ENCODE measurements around the gene BCL3.
"Not testable (repeated sequence)": the region's sequence is repeated elsewhere in the genome, so short reads cannot be mapped to it uniquely, and the experiment has no call there.

BCL3 gene, protein sequence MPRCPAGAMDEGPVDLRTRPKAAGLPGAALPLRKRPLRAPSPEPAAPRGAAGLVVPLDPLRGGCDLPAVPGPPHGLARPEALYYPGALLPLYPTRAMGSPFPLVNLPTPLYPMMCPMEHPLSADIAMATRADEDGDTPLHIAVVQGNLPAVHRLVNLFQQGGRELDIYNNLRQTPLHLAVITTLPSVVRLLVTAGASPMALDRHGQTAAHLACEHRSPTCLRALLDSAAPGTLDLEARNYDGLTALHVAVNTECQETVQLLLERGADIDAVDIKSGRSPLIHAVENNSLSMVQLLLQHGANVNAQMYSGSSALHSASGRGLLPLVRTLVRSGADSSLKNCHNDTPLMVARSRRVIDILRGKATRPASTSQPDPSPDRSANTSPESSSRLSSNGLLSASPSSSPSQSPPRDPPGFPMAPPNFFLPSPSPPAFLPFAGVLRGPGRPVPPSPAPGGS

DNA sequence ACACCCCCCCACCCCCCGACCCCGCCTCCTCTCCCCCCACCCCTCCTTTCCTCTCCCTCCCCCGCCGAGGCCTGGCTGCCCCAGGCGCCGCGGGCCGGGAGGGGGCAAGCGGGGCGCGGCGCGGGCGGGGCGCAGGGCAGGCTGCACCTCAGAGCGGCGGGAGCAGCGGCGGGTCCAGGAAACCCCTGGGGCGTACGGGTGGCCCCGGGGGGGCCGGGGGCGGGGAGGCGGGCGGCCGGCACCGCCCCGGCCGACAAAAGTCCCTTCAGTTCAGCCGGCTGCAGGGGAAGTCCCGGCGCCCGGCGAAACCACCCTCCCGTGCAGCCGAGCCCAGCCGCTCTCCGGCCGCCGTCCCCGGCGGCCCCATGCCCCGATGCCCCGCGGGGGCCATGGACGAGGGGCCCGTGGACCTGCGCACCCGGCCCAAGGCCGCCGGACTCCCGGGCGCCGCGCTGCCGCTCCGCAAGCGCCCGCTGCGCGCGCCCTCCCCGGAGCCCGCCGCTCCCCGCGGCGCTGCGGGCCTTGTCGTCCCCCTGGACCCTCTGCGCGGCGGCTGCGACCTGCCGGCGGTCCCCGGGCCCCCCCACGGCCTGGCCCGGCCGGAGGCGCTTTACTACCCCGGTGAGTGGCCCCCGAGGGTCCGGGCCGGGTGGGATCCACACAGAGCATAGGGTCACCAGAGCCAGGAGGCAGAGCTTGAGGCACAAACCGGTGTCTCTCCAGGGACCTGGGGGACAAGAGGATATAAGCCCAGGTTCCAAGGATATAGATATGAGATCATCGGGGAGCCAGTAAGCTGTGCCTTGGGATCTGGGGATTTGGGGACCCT lies at the start of gene BCL3:
BCL3 (plus strand) TSS at position 283 of the 829 bp plus-strand sequence; CDS start at position 366, 83 bp downstream.
- DNase-seq = no peak

DNA sequence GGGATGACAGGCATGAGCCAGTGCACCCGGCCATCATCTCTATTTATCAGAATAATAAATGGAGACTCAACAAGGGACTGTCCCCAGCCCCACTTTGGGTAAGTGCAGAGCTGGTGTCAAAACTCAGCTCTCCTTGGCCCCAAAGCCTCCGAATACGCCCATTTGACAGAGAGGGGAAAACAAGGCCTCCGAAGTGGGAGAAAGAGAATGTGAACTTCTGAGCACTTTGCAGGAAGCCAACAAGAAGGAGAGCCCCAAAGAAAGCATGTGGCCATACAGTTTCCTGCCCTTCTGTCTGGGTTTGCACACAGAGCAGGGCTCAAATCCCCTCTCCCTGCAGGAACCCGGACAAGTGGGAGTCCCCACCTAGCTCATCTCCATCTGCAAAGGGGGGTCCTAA lies 48.0 kb upstream of the BCL3 start:
- DNase-seq = no peak

DNA sequence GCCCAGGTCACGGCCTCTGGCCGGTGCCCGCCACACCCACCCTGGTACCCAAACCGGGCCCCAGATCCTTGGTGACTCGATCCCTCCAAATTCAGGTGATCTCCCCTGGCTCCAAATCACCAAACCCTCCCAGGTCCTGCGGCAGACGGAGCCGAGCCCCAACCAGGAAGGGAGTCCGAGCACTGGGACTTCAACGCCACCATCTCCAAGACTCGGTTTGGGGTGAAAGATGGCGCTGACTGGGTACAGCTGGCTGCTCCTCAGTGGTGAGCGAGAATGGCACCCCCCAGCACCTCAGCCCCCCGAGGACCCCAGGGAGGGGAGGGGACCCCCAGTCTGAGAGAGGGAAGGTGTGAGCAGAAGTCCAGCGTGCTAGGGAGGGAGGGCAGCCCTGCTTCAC lies 47.3 kb upstream of the BCL3 start:
- no peak for DNase-seq

DNA sequence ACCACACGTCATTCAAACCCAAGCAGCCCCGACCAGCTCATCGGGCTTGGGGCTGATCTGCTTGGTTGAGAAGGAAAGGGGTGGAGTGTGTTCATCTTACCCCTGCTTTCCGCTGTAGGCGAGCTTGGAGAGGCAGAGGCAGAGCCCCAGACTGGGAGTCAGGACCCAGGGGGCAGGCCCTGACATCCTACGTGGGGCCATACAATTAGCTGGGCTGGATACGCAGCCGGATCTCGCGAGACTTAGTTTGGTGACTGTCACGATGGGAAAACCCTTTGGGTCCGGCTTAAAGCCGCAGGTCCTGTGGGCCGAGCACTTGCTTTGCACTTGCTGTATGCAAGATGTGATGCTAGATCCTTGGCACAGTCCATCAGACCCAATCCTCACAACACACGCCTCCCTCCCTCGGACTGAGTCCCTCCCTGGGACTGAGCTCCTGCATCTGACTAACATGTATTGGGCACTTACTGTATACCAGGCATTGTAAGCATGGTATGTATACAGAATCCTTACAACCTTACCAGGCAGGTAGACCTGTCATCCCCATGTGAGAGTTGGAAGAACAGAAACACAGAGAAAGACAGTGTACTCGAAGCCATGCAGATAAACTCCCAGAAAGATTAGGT lies 45.8 kb upstream of the BCL3 start:
- DNase-seq = no peak

DNA sequence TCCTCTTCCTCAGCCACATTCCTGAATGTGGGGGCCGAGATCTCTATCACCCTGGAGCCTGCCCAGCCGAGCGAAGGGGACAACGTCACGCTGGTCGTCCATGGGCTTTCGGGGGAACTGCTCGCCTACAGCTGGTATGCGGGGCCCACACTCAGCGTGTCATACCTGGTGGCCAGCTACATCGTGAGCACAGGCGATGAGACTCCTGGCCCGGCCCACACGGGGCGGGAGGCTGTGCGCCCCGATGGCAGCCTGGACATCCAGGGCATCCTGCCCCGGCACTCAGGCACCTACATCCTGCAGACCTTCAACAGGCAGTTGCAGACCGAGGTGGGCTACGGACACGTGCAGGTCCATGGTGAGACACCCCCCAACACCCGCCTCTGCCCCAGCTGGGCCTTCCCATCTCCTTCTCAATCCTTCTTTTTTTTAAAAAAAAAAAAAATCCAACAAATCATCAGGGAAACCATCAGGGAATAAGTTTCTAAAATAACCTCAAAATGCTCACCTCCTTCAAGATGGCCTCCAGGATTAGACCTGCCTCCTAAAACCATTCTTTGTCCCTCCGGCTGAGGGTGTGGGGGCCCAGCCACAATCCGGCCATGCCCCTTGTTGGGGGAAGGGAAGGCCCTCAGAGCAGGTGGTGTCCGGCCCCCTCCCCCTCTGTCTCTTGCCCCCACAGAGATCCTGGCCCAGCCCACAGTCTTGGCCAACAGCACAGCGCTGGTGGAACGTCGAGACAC lies 45.0 kb upstream of the BCL3 start:
- no peak for DNase-seq

DNA sequence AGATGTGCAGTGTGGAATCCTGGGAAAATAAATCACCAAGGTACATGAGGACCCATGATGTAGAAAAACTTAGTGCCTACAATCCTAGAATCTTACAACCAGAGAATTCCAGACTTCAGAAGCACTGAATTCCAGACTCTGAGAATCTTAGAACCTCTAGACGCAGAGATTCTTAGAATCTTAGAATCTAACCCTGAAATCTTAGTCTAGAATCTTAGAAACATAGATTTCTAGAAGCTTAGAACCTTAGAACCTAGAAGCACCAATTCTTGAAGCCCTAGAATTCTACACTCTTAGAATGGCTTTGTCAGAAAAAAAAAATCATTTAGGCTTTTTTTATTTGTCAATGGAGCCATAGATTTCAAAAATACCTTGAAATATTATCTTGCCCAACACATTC lies 43.5 kb upstream of the BCL3 start:
- no peak for DNase-seq

DNA sequence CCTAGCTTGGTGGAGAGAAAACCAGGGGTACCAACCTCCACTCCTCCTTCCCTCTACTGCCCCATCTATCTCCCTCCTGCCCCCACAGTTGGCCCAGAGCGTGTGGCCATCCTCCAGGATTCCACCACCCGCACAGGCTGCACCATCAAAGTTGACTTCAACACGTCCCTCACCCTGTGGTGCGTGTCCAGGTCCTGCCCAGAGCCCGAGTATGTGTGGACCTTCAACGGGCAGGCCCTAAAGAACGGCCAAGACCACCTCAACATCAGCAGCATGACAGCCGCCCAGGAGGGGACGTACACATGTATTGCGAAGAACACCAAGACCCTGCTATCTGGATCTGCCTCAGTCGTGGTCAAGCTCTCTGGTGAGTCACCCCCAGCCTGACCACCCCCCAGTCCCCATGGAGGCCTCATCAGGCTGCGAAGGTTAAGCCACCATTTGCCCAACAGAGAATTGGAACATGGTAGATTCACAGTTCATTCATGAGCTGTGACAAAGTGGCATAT lies 43.0 kb upstream of the BCL3 start:
- DNase-seq = no peak

DNA sequence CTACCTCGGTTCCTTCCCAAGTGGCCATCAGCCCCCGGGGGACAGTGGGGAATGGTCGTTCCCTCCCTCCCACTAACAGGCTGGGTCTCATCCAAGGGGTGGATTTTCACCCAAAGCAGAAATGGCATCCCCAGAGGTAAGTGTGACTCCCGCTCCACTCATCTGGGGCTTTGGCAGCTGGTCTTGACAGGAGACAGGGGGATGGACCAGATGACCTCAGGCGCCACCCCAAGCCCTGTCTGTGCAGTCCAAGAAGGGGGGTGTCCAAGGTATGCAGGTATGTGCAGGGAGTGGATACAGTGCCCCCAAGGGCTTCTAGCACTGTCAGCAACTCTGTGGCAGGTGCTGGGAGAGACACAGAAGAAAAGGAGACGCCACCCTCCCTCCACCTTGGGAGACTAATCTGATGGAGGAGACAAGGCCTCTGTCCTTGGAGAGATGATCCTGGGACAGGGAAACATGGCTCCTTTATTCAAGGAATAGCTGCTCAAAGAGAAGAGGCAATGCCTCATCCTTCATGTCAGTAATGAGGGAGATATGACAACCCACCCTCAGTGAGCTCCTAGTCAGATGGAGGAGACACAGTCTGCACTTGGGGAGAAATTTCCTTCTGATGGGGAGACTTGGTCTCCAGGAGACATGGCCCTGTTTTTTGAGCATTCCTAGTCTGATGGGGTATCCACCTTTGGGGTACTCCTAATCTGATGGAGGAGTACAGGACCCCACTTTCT lies 41.8 kb upstream of the BCL3 start:
- DNase-seq = no peak

DNA sequence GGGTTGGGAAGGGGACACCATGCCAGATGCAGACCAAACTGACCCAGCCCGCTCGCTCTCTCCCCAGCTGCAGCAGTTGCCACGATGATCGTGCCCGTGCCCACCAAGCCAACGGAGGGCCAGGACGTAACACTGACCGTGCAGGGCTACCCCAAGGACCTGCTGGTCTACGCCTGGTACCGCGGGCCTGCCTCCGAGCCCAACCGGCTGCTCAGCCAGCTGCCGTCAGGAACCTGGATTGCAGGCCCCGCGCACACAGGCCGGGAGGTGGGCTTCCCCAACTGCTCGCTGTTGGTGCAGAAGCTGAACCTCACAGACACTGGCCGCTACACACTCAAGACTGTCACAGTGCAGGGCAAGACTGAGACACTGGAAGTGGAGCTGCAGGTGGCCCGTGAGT lies 40.7 kb upstream of the BCL3 start:
- no peak for DNase-seq

DNA sequence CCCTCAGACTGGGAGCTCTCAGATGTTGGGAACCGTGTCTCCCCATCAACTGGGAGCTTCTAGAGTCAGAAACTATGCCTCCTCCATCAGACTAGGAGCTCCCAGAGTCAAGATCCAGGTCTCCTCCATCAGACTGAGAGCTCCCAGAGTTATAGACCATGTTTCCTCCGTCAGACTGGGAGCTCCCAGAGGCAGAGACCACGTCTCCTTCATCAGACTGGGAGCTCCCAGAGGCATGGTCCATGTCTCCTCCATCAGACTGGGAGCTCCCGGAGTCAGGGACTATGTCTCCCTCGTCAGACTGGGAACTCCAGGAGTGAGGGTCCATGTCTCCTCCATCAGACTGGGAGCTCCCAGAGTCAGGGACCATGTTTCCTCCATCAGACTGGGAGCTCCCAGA lies 39.6 kb upstream of the BCL3 start:
- DNase-seq = no peak

DNA sequence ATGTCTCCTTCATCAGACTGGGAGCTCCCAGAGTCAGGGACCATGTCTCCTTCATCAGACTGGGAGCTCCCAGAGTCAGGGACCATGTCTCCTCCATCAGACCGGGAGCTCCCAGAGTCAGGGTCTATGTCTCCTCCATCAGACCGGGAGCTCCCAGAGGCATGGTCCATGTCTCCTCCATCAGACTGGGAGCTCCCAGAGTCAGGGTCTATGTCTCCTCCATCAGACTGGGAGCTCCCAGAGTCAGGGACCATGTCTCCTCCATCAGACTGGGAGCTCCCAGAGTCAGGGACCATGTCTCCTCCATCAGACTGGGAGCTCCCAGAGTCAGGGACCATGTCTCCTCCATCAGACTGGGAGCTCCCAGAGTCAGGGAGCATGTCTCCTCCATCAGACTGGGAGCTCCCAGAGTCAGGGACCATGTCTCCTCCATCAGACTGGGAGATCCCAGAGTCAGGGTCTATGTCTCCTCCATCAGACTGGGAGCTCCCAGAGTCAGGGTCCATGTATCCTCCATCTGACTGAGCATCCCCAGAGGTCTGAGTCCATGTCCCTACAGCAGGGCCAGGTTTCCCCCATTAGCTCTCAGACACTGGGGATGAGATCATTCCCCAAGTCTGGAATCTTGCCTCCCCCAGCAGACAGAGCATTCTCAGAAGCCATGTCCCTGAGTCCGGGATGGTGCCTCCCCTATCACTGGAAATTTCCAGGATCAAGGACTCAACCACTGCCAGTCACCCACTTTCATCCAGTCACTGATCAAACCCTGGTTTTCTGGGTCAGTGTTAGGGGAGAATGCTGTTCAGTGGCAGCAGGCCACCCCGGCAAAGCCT lies 38.9 kb upstream of the BCL3 start:
- not testable (repeated sequence) for DNase-seq

DNA sequence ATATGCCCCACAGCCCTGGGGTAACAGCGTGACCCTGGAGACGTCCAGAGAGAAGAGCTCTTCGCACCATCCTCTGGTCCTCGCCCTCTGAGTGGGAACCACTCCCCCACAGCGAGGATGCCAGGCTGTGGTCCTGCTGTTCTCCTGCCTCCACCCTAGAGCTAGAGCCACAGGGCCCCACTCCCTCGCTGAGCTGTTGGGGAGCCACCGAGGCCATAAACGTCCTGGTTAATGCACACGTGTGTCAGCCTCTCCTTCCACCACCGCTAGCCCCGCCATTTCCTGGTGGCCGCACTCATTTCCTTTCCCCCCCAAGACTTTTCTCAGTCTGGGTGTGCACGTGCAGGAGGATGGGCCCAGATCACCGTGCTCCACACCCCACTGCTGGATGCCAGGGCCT lies 38.0 kb upstream of the BCL3 start:
- no peak for DNase-seq

DNA sequence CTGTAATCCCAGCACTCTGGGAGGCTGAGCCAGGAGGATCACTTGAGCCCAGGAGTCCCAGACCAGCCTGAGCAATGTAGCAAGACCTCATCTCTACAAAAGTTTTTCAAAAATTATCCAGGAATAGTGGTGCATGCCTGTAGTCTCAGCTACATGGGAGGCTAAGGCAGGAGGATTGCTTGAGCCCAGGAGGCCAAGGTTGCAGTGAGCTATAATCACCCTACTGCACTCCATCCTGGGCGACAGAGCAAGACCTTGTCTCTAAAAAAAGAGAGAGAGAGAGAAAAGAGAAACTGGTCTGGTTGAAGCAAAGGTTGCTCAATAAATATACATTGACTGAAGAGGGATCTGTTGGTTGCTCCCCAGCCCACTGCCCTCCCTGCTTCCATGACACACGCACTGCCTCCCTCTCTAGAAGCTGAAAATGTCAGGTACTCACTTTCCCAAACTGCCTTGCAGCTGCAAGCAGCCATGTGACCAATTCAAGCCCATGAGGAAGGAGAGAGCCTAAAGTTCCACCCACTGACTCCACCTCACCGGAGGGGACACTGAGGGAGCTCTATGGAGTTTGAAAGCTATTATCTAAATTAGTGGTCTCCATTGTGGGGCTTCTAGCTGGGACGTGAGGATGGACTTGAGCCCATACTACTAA lies 35.5 kb upstream of the BCL3 start:
- DNase-seq = no peak

DNA sequence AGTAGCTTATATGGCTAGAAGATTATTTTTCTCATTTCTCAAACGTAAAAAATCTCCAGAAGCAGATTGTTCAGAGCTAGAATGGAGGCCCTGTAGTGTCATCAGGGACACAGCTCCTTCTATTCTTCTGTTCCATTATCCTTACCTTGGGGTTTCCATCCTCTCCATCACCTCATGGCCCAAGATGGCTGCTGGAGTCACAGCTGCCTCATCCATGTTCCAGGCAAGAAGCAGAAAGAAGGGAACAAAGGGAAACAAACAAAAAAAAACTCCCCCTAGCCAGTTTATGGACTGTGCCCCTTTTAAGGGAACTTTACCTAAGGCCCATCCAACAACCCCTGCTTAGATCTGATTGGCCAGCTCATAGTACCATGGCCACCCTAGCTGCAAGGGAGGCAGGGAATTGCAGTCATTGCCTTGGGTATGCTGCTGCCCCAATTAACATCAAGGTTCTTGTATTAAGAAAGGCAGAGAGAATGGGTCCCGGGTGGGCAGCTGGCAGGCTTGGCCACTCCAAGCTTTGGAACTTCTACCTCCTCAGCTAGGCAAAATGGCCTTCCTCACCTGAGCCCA lies 33.8 kb upstream of the BCL3 start:
- no peak for DNase-seq

DNA sequence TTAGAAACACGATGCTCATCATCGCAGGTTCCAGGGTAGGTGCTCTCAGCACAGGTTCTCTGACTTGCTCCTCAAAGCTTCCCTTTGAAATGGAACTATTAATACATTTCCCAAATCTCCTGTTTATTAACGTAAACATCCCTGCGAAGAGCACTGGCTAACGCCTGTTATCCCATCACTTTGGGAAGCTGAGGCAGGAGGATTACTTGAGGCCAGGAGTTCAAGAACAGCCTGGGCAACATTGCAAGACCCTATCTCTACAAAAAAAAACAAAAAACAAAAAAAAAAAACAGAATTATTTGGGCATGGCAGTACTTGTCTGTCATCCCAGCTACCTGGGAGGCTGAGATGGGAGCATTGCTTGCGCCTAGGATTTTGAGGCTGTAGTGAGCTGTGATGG lies 30.9 kb upstream of the BCL3 start:
- DNase-seq = no peak

DNA sequence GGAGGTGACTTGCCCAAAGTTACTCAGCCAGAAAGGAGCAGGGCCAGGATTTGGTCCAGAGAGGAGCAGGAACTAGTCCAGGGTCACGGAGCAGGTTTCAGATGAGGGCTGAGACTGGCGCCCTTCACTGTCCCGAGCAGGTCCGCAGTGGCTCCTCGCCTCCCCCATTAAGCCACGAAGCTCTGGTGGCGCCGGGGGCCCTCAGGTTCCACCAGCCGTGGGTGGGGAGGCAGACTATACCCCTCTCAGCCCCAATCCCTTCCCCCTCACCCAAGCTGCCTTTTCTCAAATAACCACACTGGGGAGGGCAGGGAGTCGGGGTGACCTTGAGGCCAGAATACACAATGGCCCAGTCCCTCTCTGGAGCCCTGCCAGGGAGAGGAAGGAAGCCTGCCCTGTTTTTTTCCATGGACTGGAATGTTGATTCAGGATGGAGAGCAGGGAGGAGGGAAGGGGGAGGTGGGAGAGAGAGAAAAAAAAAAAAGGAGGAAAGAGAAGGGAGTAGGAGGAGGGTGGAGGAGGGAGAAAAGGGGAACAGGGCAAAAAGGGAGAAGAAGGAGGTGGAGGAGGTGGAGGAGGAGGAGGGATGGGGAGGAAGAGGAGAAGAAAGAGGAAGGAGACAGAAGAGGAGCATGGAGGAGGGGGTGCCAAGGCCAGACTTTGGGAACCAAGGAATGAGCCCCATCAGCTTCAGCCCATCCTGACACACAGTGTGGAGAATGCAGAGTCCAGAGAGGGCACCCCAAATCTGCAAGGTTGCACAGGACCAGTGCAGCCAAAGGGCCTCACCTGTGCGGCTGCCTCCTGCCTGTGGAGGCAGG lies 29.9 kb upstream of the BCL3 start:
- no peak for DNase-seq

DNA sequence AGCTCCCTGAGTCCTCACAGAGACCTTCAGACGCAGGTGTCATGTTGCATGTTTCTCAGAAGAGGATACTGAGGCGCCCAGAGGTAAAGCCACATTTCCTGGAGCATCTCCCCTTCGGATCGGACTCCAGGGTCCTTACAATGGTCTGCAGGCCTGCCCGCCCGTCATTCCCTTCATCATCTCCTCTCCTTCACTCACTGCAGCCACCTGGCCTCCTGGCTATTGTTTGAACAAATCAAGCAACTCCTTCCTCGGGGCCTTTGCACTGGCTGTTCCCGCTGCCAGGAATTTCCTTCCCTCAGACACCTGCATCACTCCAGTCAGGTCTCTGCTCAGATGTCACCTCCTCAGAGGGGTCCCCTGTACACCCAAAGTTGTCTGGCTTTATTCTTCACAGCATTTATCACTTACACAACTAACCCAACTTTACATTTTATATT lies 29.2 kb upstream of the BCL3 start:
- DNase-seq = no peak

DNA sequence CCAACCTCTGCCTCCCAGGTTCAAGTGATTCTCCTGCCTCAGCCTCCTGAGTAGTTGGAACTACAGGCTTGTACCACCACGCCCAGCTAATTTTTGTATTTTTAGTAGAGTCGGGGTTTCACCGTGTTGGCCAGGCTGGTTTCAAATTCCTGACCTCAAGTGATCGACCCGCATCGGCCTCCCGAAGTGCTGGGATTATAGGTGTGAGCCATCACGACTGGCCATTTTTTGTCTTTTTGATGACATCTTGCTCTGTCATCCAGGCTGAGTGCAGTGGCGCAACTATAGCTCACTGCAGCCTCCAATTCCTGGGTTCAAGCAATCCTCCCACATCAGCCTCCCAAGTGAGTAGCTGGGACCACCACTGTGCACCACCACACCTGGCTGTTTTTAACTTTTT lies 28.1 kb upstream of the BCL3 start:
- DNase-seq = not testable (repeated sequence)

DNA sequence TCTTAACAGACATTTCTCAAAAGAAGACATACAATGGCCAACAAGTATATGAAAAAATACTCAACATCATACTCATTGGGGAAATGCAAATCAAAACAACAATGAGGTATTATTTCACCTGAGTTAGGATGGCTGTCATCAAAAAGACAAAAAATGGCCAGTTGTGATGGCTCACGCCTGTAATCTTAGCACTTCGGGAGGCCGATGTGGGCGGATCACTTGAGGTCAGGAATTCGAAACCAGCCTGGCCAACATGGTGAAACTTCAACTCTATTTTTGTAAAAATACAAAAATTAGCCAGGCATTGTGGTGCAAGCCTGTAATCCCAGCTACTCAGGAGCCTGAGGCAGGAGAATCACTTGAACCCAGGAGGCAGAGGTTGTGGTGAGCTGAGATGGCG lies 27.6 kb upstream of the BCL3 start:
- DNase-seq = no peak
